ENCODE results near the gene FKRP.
"Not testable (repeated sequence)": the region's sequence is repeated elsewhere in the genome, so short reads cannot be mapped to it uniquely, and the experiment has no call there.

FKRP gene

GRCh38 chr19:46745521-46746280 lies at the start of gene FKRP:
TSS of gene FKRP (plus strand) at chr19:46746057. CDS start at chr19:46755451, 9,394 bp downstream.
- DNase-seq (ENCODE audit: low read depth in 2 of 2) = peak; percentile 31 to 32

- DNase-seq (ENCODE audit: low read depth in 2 of 2) = no peak
Measured at GRCh38 chr19:46696866-46697203, 49.0 kb upstream of the FKRP start.

GRCh38 chr19:46697204-46697960 lies 48.5 kb upstream of the FKRP start:
- no peak for DNase-seq (ENCODE audit: low read depth in 2 of 2)

- DNase-seq (ENCODE audit: low read depth in 2 of 2) = no peak
Measured at GRCh38 chr19:46698395-46699321, 47.2 kb upstream of the FKRP start.

GRCh38 chr19:46700704-46701103 lies 45.2 kb upstream of the FKRP start:
- DNase-seq (ENCODE audit: low read depth in 2 of 2) = no peak

- DNase-seq (ENCODE audit: low read depth in 2 of 2) = peak; percentile 77 to 97
Measured at GRCh38 chr19:46704379-46705076, 41.3 kb upstream of the FKRP start.

- no peak for DNase-seq (ENCODE audit: low read depth in 2 of 2)
Measured at GRCh38 chr19:46710687-46711086, 35.2 kb upstream of the FKRP start.

GRCh38 chr19:46712768-46713338 lies 33.0 kb upstream of the FKRP start:
- not testable (repeated sequence) for DNase-seq (ENCODE audit: low read depth in 2 of 2)

GRCh38 chr19:46713781-46714443 lies 31.9 kb upstream of the FKRP start:
- peak; percentile 60 to 63 for DNase-seq (ENCODE audit: low read depth in 2 of 2)

GRCh38 chr19:46714444-46715106 lies 31.3 kb upstream of the FKRP start:
- DNase-seq (ENCODE audit: low read depth in 2 of 2) = peak in 1 of 2 donors; percentile 35

GRCh38 chr19:46715620-46715974 lies 30.3 kb upstream of the FKRP start:
- no peak for DNase-seq (ENCODE audit: low read depth in 2 of 2)

- DNase-seq (ENCODE audit: low read depth in 2 of 2) = no peak
Measured at GRCh38 chr19:46715975-46716671, 29.7 kb upstream of the FKRP start.

- DNase-seq (ENCODE audit: low read depth in 2 of 2) = no peak
Measured at GRCh38 chr19:46716672-46717033, 29.2 kb upstream of the FKRP start.

GRCh38 chr19:46717034-46717715 lies 28.7 kb upstream of the FKRP start, which contains the start of gene PRKD2:
TSS of gene PRKD2 (minus strand) at chr19:46717114. CDS start at chr19:46716370, 744 bp downstream.
- peak; percentile 86 to 93 for DNase-seq (ENCODE audit: low read depth in 2 of 2)

- no peak for DNase-seq (ENCODE audit: low read depth in 2 of 2)
Measured at GRCh38 chr19:46717716-46718143, 28.1 kb upstream of the FKRP start.

GRCh38 chr19:46718157-46718933 lies 27.5 kb upstream of the FKRP start:
- peak; percentile 33 to 34 for DNase-seq (ENCODE audit: low read depth in 2 of 2)

GRCh38 chr19:46718934-46719622 lies 26.8 kb upstream of the FKRP start:
- DNase-seq (ENCODE audit: low read depth in 2 of 2) = no peak

All from stimulated activated CD4-positive, alpha-beta T cell treated with anti-CD3 and anti-CD28 coated beads, Interleukin-4, amount 100 ng/mL, for 48 hours (primary cell).